ENCODE measurements around the gene EXOC1. TPM values are rescaled to one million over a fixed set of nuclear protein-coding genes. Genes with fewer than 3 reads are reported as not detected.

EXOC1 gene
- total and polyA plus RNA-seq, 2 of the 4 experiments (the other 2 are of a cell fraction): 19.9 to 49.5 TPM

DNA sequence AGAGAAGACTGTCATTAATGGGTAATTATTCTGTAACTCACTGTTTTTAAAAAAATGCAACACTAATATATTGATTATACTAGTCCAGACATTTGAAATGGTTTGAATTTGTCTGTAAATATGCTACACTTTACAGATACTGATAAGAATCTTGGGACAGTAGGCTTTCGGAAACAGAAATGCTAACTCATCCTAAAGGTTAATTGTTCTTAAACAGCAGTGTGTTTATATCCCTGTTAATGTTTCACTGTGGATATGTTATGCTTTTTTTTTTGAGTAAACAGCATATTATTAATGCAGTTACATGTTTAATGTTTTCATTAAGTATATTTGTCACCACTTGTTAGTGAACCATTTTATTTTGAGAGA is 31.4 kb downstream of the EXOC1 start:
- dilution Hi-C loops (cut with HindIII; ENCODE audit: low sequenced_read_pairs, unreplicated experiment) (no loop called here), in situ Hi-C loops (cut with MboI; ENCODE audit: low sequenced_read_pairs) (no loop called here), intact Hi-C loops (cut with micrococcal nuclease) (no loop called here)
- no peak for ATAC-seq (ENCODE audit: low read depth)
- POLR2A ChIA-PET (ENCODE audit: unreplicated experiment): no interaction called here
- H3K9ac ChIP-seq (ENCODE audit: low read depth, low read length): no peak overlapping the region
- H3K56ac ChIP-seq (ENCODE audit: extremely low read depth, insufficient read depth, low read length): no peak overlapping the region
- H3K14ac ChIP-seq (replicated peaks; ENCODE audit: low read depth, low read length): no peak overlapping the region
- H3K4ac ChIP-seq (ENCODE audit: low read depth, low read length): no peak overlapping the region
- no TSS peak for BruUV-seq (replicated peaks)
- H4K91ac ChIP-seq (ENCODE audit: insufficient read depth, low read depth, low read length): no peak overlapping the region
- no peaks in the 10 kb centered on the region for H3K9me3 ChIP-seq (ENCODE audit: control insufficient read depth, insufficient read depth, low read length)
- peaks cover 16% of the 10 kb centered on the region for H3K36me3 ChIP-seq (ENCODE audit: control insufficient read depth, insufficient read depth, low read length)
- no peak overlapping the region for H2BK5ac ChIP-seq (ENCODE audit: low read depth, low read length, poor library complexity, severe bottlenecking)
- H3K23ac ChIP-seq (ENCODE audit: low read depth, low read length): no peak overlapping the region
- H2AK9ac ChIP-seq (replicated peaks; ENCODE audit: low read depth, low read length, poor library complexity): no peak overlapping the region
- no peak overlapping the region for H3K4me2 ChIP-seq (ENCODE audit: low read depth, low read length)
- H2BK120ac ChIP-seq (ENCODE audit: low read depth, low read length): no peak overlapping the region
- H3K9me1 ChIP-seq (ENCODE audit: insufficient read depth, low read length): no peaks in the 10 kb centered on the region
- no peaks in the 10 kb centered on the region for H3K4me1 ChIP-seq (ENCODE audit: control insufficient read depth, insufficient read depth, low read length)
- no peak overlapping the region for H2AK5ac ChIP-seq (ENCODE audit: low read depth, low read length)
- H4K5ac ChIP-seq (ENCODE audit: low read depth, low read length): no peak overlapping the region
- no peak overlapping the region for H4K8ac ChIP-seq (ENCODE audit: low read depth in 2 of 2, low read length in 2 of 2)
- no peak overlapping the region for H3K4me3 ChIP-seq (ENCODE audit: insufficient read depth, low read depth, low read length)
- no peaks in the 10 kb centered on the region; a peak in 1 of 4 replicates for H3K79me1 ChIP-seq (ENCODE audit: low read depth in 1 of 2, low read length in 2 of 2)
- no peaks in the 10 kb centered on the region for H3K27me3 ChIP-seq (ENCODE audit: control insufficient read depth, insufficient read depth, low read length)
- TF ChIP-seq BHLHE40 (IDR thresholded peaks at IDR 0.05; ENCODE audit: low read depth, low read length) (no peak), FOS (IDR thresholded peaks at IDR 0.05; ENCODE audit: low read depth, low read length) (no peak), CEBPB (IDR thresholded peaks at IDR 0.05; ENCODE audit: low read depth, low read length) (no peak), MAFK (IDR thresholded peaks at IDR 0.05; ENCODE audit: low read depth, low read length) (no peak), RAD21 (IDR thresholded peaks at IDR 0.05; ENCODE audit: low read length) (no peak), NFE2L2 (IDR thresholded peaks at IDR 0.05; ENCODE audit: low read depth, low read length) (no peak), RCOR1 (IDR thresholded peaks at IDR 0.05; ENCODE audit: insufficient replicate concordance, low read length) (no peak), RFX5 (IDR thresholded peaks at IDR 0.05; ENCODE audit: low read depth, low read length) (no peak)
- TF ChIP-seq, protein P1, sequence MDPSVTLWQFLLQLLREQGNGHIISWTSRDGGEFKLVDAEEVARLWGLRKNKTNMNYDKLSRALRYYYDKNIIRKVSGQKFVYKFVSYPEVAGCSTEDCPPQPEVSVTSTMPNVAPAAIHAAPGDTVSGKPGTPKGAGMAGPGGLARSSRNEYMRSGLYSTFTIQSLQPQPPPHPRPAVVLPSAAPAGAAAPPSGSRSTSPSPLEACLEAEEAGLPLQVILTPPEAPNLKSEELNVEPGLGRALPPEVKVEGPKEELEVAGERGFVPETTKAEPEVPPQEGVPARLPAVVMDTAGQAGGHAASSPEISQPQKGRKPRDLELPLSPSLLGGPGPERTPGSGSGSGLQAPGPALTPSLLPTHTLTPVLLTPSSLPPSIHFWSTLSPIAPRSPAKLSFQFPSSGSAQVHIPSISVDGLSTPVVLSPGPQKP (IDR thresholded peaks at IDR 0.05; ENCODE audit: borderline replicate concordance, low read depth, low read length): no peak
- TF ChIP-seq, protein P2, sequence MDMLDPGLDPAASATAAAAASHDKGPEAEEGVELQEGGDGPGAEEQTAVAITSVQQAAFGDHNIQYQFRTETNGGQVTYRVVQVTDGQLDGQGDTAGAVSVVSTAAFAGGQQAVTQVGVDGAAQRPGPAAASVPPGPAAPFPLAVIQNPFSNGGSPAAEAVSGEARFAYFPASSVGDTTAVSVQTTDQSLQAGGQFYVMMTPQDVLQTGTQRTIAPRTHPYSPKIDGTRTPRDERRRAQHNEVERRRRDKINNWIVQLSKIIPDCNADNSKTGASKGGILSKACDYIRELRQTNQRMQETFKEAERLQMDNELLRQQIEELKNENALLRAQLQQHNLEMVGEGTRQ (IDR thresholded peaks at IDR 0.05; ENCODE audit: low read depth, low read length): no peak
- TF ChIP-seq, protein P3, sequence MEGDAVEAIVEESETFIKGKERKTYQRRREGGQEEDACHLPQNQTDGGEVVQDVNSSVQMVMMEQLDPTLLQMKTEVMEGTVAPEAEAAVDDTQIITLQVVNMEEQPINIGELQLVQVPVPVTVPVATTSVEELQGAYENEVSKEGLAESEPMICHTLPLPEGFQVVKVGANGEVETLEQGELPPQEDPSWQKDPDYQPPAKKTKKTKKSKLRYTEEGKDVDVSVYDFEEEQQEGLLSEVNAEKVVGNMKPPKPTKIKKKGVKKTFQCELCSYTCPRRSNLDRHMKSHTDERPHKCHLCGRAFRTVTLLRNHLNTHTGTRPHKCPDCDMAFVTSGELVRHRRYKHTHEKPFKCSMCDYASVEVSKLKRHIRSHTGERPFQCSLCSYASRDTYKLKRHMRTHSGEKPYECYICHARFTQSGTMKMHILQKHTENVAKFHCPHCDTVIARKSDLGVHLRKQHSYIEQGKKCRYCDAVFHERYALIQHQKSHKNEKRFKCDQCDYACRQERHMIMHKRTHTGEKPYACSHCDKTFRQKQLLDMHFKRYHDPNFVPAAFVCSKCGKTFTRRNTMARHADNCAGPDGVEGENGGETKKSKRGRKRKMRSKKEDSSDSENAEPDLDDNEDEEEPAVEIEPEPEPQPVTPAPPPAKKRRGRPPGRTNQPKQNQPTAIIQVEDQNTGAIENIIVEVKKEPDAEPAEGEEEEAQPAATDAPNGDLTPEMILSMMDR (conservative IDR thresholded peaks at IDR 0.05; ENCODE audit: low read depth, low read length): no peak
- no peaks in the 10 kb centered on the region for H4K20me1 ChIP-seq (ENCODE audit: insufficient read depth, low read length)
- CTCF ChIA-PET: no interaction called here
- WGBS, 2 experiments (ENCODE audit: extremely low coverage in 2 of 2, insufficient read length in 1 of 2): no CpG with 5 or more reads among the region's 1 CpG
- no peak overlapping the region for H3K18ac ChIP-seq (ENCODE audit: low read depth, low read length)
- H3K27ac ChIP-seq (ENCODE audit: insufficient read depth, low read length): no peak overlapping the region
- no peak overlapping the region for H2BK20ac ChIP-seq (ENCODE audit: low read depth, low read length)
- no peak overlapping the region for H2AFZ ChIP-seq (replicated peaks; ENCODE audit: low read length, poor library complexity)
- no peak overlapping the region for H2BK15ac ChIP-seq (ENCODE audit: low read depth, low read length)
- no peak for DNase-seq
